ENCODE results near the gene TRIM26.

DNA sequence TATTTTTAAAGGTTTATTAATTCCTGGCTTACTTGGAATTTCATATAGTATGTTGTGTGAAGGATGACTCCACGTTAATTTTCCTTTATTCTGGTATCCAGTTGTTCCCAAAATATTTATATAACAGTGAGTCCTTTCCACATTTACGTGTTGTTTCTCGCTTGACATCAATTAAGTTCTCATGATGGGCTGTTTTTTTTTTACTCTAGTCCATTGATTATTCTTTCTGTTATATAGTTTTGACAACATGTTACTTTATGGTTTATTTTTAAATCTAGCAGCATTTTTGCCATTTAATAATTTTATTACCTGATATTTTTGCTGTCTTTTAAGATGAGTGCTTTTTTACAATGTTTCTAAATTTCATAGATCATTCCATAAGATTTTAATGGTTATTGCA lies 70.5 kb downstream of the TRIM26 start:
- TF ChIP-seq, protein P1, sequence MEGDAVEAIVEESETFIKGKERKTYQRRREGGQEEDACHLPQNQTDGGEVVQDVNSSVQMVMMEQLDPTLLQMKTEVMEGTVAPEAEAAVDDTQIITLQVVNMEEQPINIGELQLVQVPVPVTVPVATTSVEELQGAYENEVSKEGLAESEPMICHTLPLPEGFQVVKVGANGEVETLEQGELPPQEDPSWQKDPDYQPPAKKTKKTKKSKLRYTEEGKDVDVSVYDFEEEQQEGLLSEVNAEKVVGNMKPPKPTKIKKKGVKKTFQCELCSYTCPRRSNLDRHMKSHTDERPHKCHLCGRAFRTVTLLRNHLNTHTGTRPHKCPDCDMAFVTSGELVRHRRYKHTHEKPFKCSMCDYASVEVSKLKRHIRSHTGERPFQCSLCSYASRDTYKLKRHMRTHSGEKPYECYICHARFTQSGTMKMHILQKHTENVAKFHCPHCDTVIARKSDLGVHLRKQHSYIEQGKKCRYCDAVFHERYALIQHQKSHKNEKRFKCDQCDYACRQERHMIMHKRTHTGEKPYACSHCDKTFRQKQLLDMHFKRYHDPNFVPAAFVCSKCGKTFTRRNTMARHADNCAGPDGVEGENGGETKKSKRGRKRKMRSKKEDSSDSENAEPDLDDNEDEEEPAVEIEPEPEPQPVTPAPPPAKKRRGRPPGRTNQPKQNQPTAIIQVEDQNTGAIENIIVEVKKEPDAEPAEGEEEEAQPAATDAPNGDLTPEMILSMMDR (IDR thresholded peaks at IDR 0.05): no peak
- TF ChIP-seq POLR2A (IDR thresholded peaks at IDR 0.05): no peak

All from lower leg skin (tissue), 3 donors.